Spleen (tissue), 7 donors: Measurements from ENCODE around the gene HOXA5.

ENCODE experiments used
- CTCF ChIP-seq, 11 experiments: fragments of 200-600 bp in 7 of 11; fragments of 450-650 bp in 4 of 11; sonication (generic) in 4 of 11; IDR thresholded peaks in 8 of 11; conservative IDR thresholded peaks in 3 of 11; 1 replicate in 7 of 11; 2 replicates in 4 of 11; pipeline versions ENCODE4 v1.4.0 to v1.8.0; 2016 to 2021; ENCODE audit warnings: antibody characterized with exemption in 11 of 11, inconsistent platforms in 4 of 11, mild to moderate bottlenecking in 1 of 11
- POLR2A ChIP-seq, 3 donors: fragments of 450-650 bp; IDR thresholded peaks; one replicate each; pipeline ENCODE4 v1.5.1; 2017; ENCODE audit warnings: antibody characterized with exemption in 3 of 3, mild to moderate bottlenecking in 1 of 3
- POLR2AphosphoS5 ChIP-seq, 3 donors: sonication (generic); formaldehyde crosslinking; IDR thresholded peaks; one replicate each; pipeline ENCODE4 v1.5.1; 2017; ENCODE audit warnings: antibody characterized with exemption in 3 of 3
- donor health status: DM: no; HTN: no; CAD: no; lungs with moderate emphysema.
- donor health status: DM: no; HTN: no; CAD: no.
- donor health status: DM: no; HTN: no; CAD: no.

- TF ChIP-seq CTCF (IDR thresholded peaks at IDR 0.05 in 8 of 11, conservative IDR thresholded peaks at IDR 0.05 in 3 of 11): no peak
- TF ChIP-seq POLR2A (IDR thresholded peaks at IDR 0.05): no peak
- TF ChIP-seq POLR2AphosphoS5 (IDR thresholded peaks at IDR 0.05): peak; percentile 11 to 59 (median 42)
These were observed 41.0 kb upstream of the HOXA5 start for GRCh38 chr7:27184337-27185012.
